Skin epidermis (tissue), 12 donors: ENCODE data around the gene NCAPD3.
A peak's percentile ranks its signal among the peaks of the same experiment; 100 is the strongest.

Source experiments
- H3K27ac ChIP-seq, 21 experiments: fragments of 200-600 bp; sonication (generic) in 11 of 21; one replicate each; pipeline ENCODE4 v1.5.0; 2020; ENCODE audit warnings: mild to moderate bottlenecking in 3 of 21, inconsistent platforms in 2 of 21, moderate library complexity in 2 of 21
- H3K4me3 ChIP-seq, 7 experiments: fragments of 200-600 bp; sonication (generic) in 2 of 7; one replicate each; pipeline ENCODE4 v1.5.0; 2020; ENCODE audit warnings: inconsistent platforms in 2 of 7, mild to moderate bottlenecking in 2 of 7, moderate library complexity in 1 of 7

Gene NCAPD3

DNA sequence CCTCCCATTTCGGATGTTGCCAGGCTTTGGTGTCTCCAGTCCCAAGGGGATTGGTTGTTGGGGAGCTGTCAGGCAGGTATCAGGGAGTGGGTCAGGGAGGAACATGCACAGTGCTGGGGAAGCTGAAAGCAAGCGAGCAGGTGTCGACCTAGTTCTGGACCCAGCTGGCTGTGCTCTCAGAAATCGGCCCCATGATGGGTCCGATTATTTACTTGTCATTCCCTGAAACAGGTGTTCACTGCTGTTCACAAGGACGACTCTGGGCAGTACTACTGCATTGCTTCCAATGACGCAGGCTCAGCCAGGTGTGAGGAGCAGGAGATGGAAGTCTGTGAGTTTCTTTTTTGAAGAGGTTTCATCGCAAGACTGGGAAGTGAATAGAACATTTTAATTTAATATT, 78.1 kb downstream of the NCAPD3 start:
- Histone ChIP-seq H3K4me3 (no peak overlapping the region), H3K27ac (no peak overlapping the region)

DNA sequence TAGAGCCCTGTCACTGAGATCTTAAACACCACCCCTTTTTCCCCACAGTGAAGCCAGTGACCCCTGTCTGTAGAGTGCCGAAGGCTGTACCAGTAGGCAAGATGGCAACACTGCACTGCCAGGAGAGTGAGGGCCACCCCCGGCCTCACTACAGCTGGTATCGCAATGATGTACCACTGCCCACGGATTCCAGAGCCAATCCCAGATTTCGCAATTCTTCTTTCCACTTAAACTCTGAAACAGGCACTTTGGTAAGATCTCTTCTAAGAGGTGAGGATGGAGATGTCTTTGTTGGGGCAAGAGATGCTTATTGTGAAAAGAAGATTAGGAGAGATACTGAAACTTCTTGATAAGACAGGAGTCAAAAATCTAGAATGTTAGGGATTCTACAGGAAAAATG, 79.0 kb downstream of the NCAPD3 start:
- Histone ChIP-seq H3K27ac (no peak overlapping the region), H3K4me3 (no peak overlapping the region)

DNA sequence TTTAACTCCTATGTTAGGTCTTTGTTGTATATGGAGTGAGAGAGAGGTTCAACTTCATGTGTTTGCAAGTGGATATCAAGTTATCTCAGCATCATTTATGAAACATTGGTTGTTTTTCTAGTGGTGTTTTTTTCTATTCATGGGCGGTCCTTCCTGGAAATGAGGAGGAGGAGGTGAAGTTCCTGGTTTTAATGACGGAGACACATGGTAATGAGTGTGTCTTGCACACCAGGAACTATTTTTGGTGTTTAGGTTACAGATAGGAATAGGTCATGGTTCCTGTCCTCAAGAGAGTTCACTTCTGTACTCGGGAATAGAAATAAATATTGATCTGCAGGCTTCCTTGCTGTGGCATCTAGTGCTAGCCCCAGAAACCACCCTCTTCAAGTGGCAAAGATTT, 80.0 kb downstream of the NCAPD3 start:
- Histone ChIP-seq H3K4me3 (no peak overlapping the region), H3K27ac (no peak overlapping the region)

DNA sequence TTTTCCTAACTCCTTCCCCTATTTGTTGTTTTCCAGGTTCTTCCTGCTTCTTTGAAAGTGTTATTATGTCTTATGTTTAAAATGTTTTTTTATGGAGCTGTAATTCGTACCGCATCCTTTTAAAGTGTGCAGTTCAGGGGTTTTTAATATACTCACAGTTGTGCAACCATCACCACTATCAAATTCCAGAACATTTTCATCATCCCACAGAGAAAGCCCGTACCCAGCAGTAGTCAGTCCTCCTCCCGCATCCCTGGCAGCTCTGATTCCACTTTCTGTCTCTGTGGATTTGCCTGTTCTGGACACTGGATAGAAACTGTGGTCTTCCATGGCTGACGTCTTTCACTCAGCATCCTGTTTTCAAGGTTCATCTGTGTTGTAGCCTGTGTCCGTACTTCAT, 81.2 kb downstream of the NCAPD3 start:
- no peak overlapping the region for H3K27ac ChIP-seq
- H3K4me3 ChIP-seq, result no peak overlapping the region

DNA sequence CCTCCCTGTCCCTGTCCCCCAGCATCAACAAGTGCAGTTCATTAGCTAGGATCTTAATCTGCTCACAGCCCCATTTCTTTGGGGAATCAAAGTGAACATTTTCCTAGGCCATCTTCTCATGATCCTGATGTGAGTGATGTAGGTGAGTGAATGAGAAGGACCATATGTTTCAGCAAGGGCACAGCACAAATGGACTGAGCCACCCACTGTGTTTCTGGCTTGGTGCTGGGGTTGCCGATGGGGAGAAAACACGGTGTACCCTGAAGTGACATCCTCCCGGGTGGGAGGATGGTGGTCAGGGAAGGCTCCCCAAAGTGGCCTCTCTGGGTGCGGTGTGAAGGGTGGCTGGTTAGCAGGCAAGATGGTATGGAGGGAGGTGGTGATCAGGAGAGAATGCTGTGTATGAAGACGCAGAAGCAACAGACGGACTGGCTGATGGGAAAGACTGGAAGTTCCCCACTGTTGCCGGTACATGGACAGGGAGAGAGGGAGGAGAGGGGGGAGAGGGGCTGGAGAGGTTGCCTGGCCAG, 82.7 kb downstream of the NCAPD3 start:
- no peak overlapping the region for H3K27ac ChIP-seq
- H3K4me3 ChIP-seq, result no peak overlapping the region

DNA sequence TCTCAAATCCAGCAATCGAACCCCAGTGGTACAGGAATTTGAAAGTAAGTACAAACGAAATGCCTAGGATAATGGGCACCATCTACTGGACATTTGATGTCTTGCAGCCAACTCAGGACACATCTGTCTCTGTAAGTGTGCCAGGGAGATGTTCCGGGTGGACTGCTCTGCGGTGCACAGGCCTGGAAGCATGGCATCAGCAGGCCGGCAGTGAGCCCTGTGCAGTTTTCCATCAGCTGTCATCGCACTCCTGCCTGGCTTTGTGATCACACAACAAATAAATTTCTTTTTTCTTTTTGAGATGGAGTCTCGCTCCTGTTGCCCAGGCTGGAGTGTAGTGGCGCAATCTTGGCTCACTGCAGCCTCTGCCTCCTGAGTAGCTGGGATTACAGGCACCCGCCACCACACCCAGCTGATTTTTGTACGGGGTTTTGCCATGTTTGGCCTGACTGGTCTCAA, 83.9 kb downstream of the NCAPD3 start:
- H3K4me3 ChIP-seq, result no peak overlapping the region
- H3K27ac ChIP-seq, result peak overlapping the region in 2 of 21 experiments; percentile 20 to 30

DNA sequence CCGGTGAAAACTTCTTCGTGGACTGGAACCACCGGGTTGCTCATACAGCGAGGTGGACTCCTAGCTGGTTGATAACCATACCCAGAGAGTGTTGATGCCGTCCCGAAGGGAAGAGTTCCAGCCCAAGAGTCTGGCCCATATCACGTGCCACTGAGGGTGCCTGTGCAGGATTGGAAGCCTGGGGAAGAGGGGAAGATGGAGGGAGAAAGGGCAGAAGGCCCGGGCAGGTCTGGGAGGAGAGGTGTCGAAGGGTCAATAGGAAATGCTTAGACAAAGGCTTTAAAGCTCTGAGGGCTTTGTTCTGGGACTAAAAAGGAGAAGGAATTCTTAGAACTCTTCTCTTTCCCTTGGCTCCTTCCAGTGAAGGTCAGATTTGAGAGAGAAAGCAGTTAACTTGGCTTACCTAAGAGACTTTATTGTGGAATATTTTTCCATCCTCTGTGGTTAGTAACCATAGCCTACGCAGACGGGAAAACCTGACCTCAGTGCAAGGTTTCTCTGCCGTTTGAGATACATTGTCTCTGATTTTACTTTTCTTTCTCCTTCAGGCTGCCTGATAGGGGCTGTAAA, 84.4 kb downstream of the NCAPD3 start:
- peak overlapping the region in 2 of 21 experiments; percentile 20 to 30 for H3K27ac ChIP-seq
- H3K4me3 ChIP-seq, result no peak overlapping the region

DNA sequence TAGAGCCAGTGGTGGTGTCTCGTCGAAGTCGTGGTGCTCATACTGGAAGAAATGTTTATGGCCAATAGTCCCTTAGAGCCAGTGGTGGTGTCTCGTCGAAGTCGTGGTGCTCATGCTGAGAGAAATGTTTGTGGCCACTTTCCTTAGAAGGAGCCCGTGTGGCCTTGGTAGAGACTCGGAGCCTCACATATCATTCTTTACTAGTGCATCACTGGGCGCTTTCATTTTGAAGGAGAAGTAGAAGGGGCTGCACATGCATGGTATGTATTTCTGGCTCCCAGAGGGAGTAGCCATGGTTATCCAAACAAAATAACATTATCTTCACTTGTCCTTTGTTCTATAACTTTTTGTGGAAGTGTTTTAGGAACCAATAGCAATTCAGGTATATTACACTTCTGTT, 85.4 kb downstream of the NCAPD3 start:
- no peak overlapping the region for H3K27ac ChIP-seq
- no peak overlapping the region for H3K4me3 ChIP-seq

DNA sequence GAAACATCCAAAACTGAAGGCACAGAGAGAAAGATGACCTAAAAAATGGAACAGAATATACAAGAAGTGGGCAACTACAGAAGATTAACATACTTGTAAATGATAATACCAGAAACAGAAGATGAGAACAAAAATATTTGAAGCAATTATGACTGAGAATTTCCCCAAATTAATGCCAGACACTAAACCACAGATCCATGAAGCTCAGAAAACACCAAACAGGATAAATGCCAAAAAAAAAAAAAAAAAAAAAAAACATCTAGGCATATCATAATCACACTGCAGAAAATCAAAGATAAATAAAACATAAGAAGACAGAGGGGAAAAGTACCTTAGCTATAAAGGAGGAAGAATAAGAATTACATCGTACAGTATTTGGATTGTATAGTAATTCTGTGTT, 89.6 kb downstream of the NCAPD3 start:
- no peak overlapping the region for H3K27ac ChIP-seq
- H3K4me3 ChIP-seq, result no peak overlapping the region

DNA sequence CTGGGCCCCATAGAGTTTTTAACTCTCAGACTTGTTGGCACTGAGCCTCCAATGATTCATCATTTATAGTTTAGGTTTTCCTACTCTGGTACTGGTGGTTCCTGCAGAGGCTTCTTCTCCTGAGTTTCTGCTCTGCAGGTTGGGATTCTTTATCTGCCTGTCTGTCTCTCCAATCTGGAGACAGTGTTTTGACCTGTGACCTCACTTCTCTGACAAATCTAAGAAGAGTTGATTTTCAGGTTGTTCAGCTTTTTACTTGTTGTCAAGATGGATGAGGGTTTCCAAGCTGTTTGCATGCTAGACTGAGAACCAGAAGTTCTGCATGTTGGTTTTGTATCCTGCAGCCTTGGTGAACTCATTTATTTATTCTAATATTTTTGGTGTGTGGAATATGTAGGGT, 91.0 kb downstream of the NCAPD3 start:
- Histone ChIP-seq H3K27ac (no peak overlapping the region), H3K4me3 (no peak overlapping the region)

DNA sequence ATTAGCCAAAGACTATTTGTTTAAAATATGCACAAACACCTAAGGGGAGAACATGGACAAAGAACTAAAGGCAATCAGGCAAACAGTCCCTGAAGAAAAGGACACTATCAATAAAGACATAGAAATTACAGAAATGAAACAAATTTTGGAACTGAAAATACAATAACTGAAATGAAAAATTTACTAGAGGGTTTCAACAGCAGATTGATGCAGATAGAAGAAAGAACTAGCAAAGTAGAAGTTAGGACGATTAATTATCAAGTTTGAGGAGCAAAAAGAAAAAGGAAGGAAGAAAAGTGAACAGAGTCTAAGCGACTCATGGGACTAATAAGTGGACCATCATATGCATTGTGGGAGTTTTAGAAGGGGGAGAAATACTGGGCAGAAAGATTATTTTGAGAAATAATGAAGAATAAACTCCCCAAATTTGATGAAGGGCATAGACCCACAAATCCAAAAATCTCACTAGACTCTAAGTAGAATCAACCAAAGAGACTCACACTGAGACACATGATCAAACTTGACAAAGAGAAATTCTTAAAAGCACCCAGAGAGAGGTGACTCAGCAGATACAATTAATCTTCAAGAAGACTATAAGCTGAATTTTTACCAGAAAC, 92.0 kb downstream of the NCAPD3 start:
- Histone ChIP-seq H3K4me3 (no peak overlapping the region), H3K27ac (no peak overlapping the region)

DNA sequence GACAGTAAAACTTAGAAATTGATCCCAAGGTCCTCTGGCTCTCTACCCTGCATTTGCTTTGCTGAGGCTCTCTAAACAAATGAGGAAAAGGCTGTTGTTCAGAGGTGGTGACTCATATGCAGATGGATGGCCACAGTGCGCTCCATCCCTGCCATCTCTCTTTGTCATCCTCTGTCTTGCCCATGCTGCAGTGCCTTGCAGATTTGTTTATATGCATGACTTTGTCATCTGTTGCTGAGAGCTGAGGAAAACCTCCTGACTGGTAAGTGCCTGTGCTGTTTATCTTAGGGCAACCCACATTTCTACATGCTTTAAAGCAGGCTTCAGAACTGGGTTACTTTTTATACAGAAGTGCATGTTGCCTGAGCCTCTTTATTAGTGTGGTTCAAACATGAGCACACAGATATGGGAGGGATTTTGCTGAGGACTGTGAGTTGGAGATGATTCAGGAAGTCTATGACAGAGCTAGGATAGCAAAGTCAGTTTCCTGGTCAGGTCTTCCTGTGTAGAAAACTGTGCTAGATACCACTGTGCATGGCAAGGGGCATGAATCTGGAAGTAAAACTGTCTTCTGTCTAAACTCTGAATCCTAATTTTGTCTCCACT, 97.4 kb downstream of the NCAPD3 start:
- H3K4me3 ChIP-seq, result no peak overlapping the region
- peak overlapping the region in 6 of 21 experiments; percentile 49 to 86 (median 66) for H3K27ac ChIP-seq

DNA sequence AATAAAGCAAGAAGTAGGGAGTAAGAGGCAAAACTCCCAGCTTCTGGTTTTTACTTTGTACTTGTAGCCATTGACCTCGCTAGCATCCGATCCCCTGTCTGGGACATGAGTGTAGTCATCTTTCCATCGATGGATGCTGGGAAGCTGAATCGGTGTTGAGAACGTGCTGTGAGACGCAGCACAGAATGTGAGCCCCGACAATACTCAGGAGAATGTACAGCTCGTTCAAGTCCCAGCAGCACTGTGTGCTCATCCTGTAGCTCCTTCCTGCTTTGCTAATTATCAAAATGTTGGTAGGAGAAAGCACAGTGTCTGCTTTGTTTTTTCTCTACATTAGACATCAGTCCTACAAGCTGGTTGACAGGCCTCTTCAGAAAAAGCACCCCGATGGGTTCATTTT, 98.3 kb downstream of the NCAPD3 start:
- Histone ChIP-seq H3K4me3 (peak overlapping the region in 4 of 7 experiments; percentile 14 to 21 (median 18)), H3K27ac (peak overlapping the region in 10 of 21 experiments; percentile 13 to 86 (median 60))

DNA sequence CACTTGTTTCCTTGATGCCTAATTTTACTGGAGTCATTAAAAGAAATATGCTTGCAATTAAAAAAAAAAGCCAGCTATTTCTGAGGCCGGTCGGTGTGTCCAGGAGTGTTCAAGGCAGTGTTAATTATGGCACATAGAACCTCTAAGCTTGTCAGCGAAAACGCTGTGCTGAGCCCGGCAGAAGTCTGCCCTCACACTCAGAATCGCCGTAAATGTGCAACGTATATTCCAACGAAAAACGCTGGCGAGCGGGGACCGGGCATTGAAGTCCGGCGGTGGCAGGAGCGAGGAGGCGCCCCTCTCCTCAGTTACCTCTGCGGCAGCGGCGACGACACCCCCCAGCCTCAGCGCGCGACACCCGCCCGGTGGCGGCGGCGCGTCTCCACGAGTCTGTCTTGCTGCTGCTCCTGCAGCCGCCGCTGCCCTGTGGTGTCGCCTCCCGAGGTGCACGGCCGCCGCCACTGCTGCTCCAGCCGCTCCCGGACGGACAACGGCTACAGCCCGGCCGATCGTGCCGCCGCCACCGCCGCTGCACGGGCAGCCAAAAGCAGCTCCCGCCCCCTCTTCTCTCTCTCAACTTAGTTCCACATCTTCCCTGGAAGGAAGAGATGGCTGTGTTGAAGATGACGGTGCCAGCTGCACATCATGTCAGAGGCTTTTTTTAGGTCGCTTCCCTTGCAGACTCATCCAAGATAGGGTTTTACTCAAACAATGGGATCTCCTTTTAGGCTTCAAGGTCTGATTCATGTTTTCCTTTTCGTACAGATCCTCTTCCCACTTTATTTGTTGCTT, 98.9 kb downstream of the NCAPD3 start:
- H3K27ac ChIP-seq, result peak overlapping the region in 14 of 21 experiments; percentile 11 to 86 (median 48)
- H3K4me3 ChIP-seq, result peak overlapping the region; percentile 4 to 33 (median 21)

DNA sequence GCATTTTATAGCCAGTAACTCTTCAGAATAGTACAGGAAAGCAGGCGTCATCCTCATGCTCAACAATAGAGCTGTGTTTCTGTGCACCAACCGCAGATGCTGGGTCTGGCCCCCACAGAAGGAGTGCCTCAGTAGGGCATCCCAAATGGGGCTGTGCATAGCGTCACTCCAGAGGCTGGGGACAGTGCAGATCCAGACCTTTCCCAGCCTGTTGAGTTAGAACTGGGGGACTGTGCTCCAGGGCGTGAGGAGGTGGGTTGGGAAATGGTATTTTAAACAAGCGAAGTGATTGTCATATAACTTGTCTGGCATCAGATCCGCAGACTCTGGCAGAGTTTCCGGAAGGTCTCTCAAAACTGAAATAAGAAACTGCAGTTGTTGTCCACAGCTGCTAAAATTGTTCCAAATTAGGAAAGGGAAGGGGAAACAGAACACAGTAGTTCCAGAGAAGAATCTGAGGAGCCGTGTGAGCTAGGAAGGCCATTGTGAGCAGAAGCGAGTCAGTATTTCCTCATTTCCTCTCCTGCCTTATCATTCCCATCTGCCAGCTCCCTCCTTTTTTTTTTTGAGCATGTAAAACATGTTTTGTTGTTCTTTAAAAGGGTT, 102.7 kb downstream of the NCAPD3 start:
- H3K27ac ChIP-seq, result peak overlapping the region in 19 of 21 experiments; percentile 1 to 91 (median 67)
- no peak overlapping the region for H3K4me3 ChIP-seq

DNA sequence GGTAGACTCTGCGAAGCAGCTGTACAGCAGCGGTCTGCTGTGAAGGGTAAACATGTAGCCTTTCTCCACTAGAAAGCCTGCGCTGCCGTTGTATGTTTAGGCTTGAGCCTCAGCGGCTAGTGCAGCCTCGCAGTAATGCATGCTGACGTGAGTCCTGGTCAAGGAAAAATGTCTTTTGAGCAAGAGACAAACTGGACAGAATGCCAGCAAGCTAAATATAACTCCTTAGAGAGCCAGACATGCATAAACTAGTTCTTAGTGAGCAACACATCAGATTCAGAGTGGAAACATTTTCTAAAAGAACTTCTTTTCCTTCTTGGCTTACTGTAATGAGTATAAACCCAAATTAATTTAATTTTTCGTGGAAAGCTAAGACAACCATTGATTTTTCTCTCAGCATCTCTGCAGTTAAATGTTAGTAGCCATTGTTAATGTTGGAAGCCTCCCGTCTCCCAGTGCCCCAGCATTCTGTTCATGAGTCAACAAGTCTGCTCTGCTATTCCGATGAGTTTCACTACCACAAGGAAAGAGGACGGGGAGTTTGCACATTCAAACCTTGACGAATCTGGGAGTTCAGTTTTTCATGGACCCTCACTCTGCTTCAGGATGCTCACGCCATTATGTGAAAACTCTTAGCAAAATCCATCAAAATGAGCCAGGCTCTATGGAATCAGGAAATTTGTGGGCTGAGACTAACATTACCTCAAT, 103.5 kb downstream of the NCAPD3 start:
- H3K27ac ChIP-seq, result peak overlapping the region in 19 of 21 experiments; percentile 1 to 91 (median 67)
- no peak overlapping the region for H3K4me3 ChIP-seq

DNA sequence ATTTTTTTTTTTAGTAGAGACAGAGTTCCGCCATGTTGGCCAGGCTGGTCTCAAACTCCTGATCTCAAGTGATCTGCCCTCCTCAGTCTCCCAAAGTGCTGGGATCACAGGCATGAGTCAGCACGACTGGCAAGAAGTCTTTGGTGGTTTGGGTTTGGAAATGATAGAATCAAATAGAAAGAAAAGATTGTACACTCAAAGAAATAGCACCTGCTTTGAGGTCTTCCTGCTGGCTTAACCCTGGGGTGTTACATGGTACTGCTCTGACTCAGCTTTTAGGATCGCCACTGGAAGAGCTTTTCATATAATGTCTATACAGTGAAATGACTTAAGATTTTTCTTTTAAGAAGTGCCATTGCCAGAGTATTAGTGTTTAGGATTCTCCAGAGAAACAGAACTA, 104.7 kb downstream of the NCAPD3 start:
- peak overlapping the region in 8 of 21 experiments; percentile 23 to 91 (median 77) for H3K27ac ChIP-seq
- H3K4me3 ChIP-seq, result no peak overlapping the region

DNA sequence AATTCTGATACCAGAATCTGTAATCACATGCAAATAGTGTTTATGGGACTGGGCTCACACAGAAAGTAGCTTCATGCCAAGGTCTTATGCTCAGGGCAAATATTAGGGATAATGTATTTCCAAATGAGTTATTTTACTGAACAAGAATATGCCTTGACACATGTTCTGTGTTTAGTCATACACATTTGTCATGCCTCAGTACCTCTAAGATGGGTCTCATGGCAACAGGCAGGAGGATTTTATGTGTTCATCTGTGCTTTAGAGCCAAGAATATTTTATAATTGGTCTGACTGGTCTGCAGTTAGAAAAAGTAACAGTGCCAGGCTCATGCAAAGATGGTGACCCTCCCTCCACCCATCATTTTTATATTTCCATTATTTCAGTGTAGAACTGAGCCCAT, 105.8 kb downstream of the NCAPD3 start:
- H3K27ac ChIP-seq, result no peak overlapping the region

DNA sequence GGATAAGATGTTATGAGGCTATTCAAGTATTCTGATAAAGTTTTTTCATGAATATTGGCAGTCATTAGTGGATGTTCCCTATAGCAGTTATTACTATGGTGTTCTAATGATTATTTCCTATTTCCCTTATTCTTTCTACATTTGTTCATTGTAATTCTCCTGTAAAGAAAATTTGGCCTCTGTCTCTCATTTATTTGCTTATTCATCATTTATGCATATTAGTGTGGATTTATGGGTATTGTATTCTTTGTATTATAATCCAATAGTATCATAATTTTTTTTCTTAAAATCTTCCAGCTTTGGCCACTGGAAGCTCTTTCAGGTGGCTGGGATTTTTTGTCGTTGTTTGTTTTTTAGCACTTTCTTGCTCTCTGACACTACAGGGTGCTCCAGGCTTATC, 107.6 kb downstream of the NCAPD3 start:
- Histone ChIP-seq H3K27ac (no peak overlapping the region), H3K4me3 (no peak overlapping the region)

More for the DNA sequence above, 105.8 kb downstream of the NCAPD3 start:
- no peak overlapping the region for H3K4me3 ChIP-seq
